HepG2 (cell line): ENCODE data around the gene RAB6C. TPM values are rescaled to one million over a fixed set of nuclear protein-coding genes. Genes with fewer than 3 reads are reported as not detected.
"Not testable (repeated sequence)": the region's sequence is repeated elsewhere in the genome, so short reads cannot be mapped to it uniquely, and the experiment has no call there.

Experiments used
- ATAC-seq: fragments of 200-7000 bp; cut with Tn5 transposase; 3 replicates; pipeline ENCODE4 v1.9.1; 2020; ENCODE audit warnings: mild to moderate bottlenecking, moderate library complexity
- BruUV-seq: library from RNA; stranded (reverse); fragments of 400-500 nt; replicated peaks from 2 replicates; lab custom pipeline; 2021; lab: Mats Ljungman, UMichigan
- CTCF ChIA-PET: fragments of 300-600 bp; formaldehyde crosslinking; extraction: SDS; loops from one replicate; lab custom pipeline; 2021; ENCODE audit warnings: low total read pairs, inconsistent platforms, low intra/inter-chr PET ratio; lab: Yijun Ruan, JAX
- POLR2A ChIA-PET: fragments of 350-600 bp; sonication (Branson Sonifier 250); formaldehyde crosslinking; loops from one replicate; lab custom pipeline; 2020; ENCODE audit warnings: antibody characterized with exemption, inconsistent platforms; lab: Yijun Ruan, JAX
- DNase-seq: peaks from one replicate; pipeline ENCODE4 v3.0.0-alpha.2; 2015; ENCODE audit warnings: low spot score
- FAIRE-seq: peaks from 3 replicates; lab custom pipeline; 2011; peaks lifted over from hg19 to GRCh38; lab: Jason Lieb, UNC
- H2AFZ ChIP-seq: one replicate; pipeline ENCODE4 v1.6.1; 2011; ENCODE audit warnings: low read length, inconsistent platforms
- H3K27ac ChIP-seq: fragments of 300-600 bp; 3 replicates; pipeline ENCODE4 v1.8.0; 2011; ENCODE audit warnings: mixed run types, mild to moderate bottlenecking, mixed read lengths, low read length, inconsistent platforms; ENCODE audit not compliant: insufficient read depth; ENCODE audit errors: extremely low read length
- H3K27me3 ChIP-seq, 2 experiments: fragments of 200-600 bp in 1 of 2; 2 replicates in 1 of 2; 3 replicates in 1 of 2; pipeline versions ENCODE4 v1.6.0 to v1.8.0; 2011; ENCODE audit warnings: low read length in 2 of 2, mild to moderate bottlenecking in 2 of 2, moderate library complexity in 2 of 2, inconsistent platforms in 1 of 2; ENCODE audit not compliant: insufficient read depth in 2 of 2, control insufficient read depth in 1 of 2
- H3K36me3 ChIP-seq, 2 experiments: fragments of 200-600 bp in 1 of 2; replicated peaks in 1 of 2; 2 replicates in 1 of 2; 3 replicates in 1 of 2; pipeline versions ENCODE4 v1.5.1 to v1.8.0; 2011; ENCODE audit warnings: low read length in 2 of 2, inconsistent platforms in 1 of 2; ENCODE audit not compliant: insufficient read depth in 2 of 2, control insufficient read depth in 1 of 2
- H3K4me1 ChIP-seq: 2 replicates; pipeline ENCODE4 v1.5.1; 2012; ENCODE audit warnings: low read length, inconsistent platforms; ENCODE audit not compliant: insufficient read depth
- H3K4me2 ChIP-seq: 2 replicates; pipeline ENCODE4 v1.6.0; 2011; ENCODE audit warnings: low read depth, low read length, inconsistent platforms
- H3K4me3 ChIP-seq, 3 experiments: fragments of 200-600 bp in 1 of 3; sonication (generic), shearing (Covaris generic) in 1 of 3; replicated peaks in 1 of 3; 2 replicates each; pipeline ENCODE4 v1.5.1; 2011 to 2016; ENCODE audit warnings: low read length in 3 of 3, inconsistent platforms in 2 of 3, low read depth in 2 of 3, mild to moderate bottlenecking in 2 of 3, control low read depth in 1 of 3, mixed read lengths in 1 of 3; ENCODE audit not compliant: insufficient read depth in 1 of 3
- H3K79me2 ChIP-seq: one replicate; pipeline ENCODE4 v1.6.1; 2011; ENCODE audit warnings: low read length, inconsistent platforms; ENCODE audit not compliant: insufficient read depth
- H3K9ac ChIP-seq: 2 replicates; pipeline ENCODE4 v1.6.0; 2011; ENCODE audit warnings: mild to moderate bottlenecking, low read depth, low read length, inconsistent platforms; ENCODE audit not compliant: insufficient read depth
- H3K9me3 ChIP-seq: 2 replicates; pipeline ENCODE4 v1.5.1; 2012; ENCODE audit warnings: mild to moderate bottlenecking, low read length
- H4K20me1 ChIP-seq: 2 replicates; pipeline ENCODE4 v1.6.0; 2011; ENCODE audit warnings: inconsistent platforms, mild to moderate bottlenecking, low read length, moderate library complexity; ENCODE audit not compliant: insufficient read depth
- WGBS: methylation state at CpG from one replicate; pipeline ENCODE4 v1.1.6; 2017; ENCODE audit warnings: low lambda C conversion rate; 5-methylcytosine and 5-hydroxymethylcytosine counted together
- in situ Hi-C: cut with HindIII; loops from 2 replicates; pipeline ENCODE4 v1.10.0; 2017; ENCODE audit warnings: low pct_unique_long_range_greater_than_20kb; ENCODE audit not compliant: extremely low pct_ligation_motif_present
- intact Hi-C: fragments of 100-400 bp; cut with micrococcal nuclease; formaldehyde crosslinking; loops from one replicate; pipeline ENCODE4 v1.10.0; 2022; ENCODE audit not compliant: unreplicated experiment
- polyA plus RNA-seq, 8 experiments: library from polyadenylated mRNA; depleted of rRNA in 3 of 8; stranded (reverse) in 7 of 8; unstranded in 1 of 8; fragments of >200 nt; fragmentation: Illumina TruSeq in 4 of 8; extraction: Trizol in 4 of 8; gene quantifications; 2 replicates each; pipeline versions ENCODE4 v1.2.1 to v1.2.3, GENCODE V29; 2011 to 2016; ENCODE audit warnings: low read depth in 4 of 8, missing spikeins in 1 of 8, mixed read lengths in 1 of 8; ENCODE audit not compliant: insufficient read depth in 1 of 8
- total RNA-seq, 5 experiments: library from RNA; depleted of rRNA; stranded (reverse); fragments of >200 nt; fragmentation: Illumina TruSeq; extraction: Trizol; gene quantifications; 2 replicates each; pipeline ENCODE4 v1.2.3, GENCODE V29; 2016; ENCODE audit warnings: low read depth in 1 of 5

Gene RAB6C
- total and polyA plus RNA-seq, 2 of the 13 experiments (the other 11 are each of a cell fraction or from before 2014, with no cell fraction given), result not detected

DNA sequence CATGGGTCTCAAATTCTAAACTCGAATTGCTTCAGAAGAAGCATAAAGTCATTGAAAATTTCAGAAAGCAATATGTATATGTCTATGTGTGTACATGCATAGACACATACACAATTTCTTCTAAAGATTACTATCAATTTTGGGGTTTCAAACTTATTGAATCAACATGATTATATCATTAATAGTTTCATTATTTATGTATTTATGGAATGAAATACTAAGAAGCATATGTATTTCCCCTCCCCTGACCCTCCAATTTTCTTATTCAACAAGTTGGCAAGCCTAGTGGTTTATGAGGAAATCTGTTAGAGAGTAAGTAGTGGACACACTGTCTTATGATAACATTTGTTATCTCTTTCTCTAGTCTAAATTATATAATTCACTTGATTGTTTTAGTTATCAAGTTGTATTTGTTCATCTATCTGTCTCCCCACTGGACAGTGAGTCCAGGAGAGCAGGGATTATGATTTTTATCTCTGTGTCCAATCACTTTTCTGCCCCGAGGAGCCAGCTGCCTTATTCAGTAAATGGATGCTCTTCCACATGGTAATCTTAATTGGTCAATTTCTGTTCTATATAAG is 17.3 kb downstream of the RAB6C start:
- H4K20me1 ChIP-seq, POLR2A ChIA-PET, ATAC-seq, FAIRE-seq, H3K27ac ChIP-seq, H3K79me2 ChIP-seq, H3K9ac ChIP-seq, H3K4me2 ChIP-seq, H3K9me3 ChIP-seq, BruUV-seq, DNase-seq, H2AFZ ChIP-seq, intact Hi-C loops, H3K4me1 ChIP-seq, in situ Hi-C loops, H3K27me3 ChIP-seq, H3K36me3 ChIP-seq, CTCF ChIA-PET, H3K4me3 ChIP-seq: not testable (repeated sequence)
- 6% methylated on average over 2 of the region's 2 CpGs for WGBS

GRCh38 chr2:129998771-129999170 is 19.3 kb downstream of the RAB6C start:
- FAIRE-seq, intact Hi-C loops, H3K27me3 ChIP-seq, H3K79me2 ChIP-seq, H3K4me3 ChIP-seq, DNase-seq, CTCF ChIA-PET, H3K9ac ChIP-seq, in situ Hi-C loops, H3K4me1 ChIP-seq, H3K4me2 ChIP-seq, H3K36me3 ChIP-seq, ATAC-seq, H2AFZ ChIP-seq, H3K9me3 ChIP-seq, H4K20me1 ChIP-seq, H3K27ac ChIP-seq, BruUV-seq, POLR2A ChIA-PET: not testable (repeated sequence)
- 10% methylated on average over 6 of the region's 6 CpGs for WGBS

GRCh38 chr2:130005862-130006261 is 26.4 kb downstream of the RAB6C start:
- H3K27me3 ChIP-seq, POLR2A ChIA-PET, H3K36me3 ChIP-seq, BruUV-seq, H4K20me1 ChIP-seq, H3K27ac ChIP-seq, intact Hi-C loops, H3K9me3 ChIP-seq, FAIRE-seq, H3K79me2 ChIP-seq, H3K4me2 ChIP-seq, H3K4me3 ChIP-seq, H3K4me1 ChIP-seq, CTCF ChIA-PET, H2AFZ ChIP-seq, ATAC-seq, DNase-seq, in situ Hi-C loops, H3K9ac ChIP-seq: not testable (repeated sequence)
- 81% methylated on average over 38 of the region's 42 CpGs for whole genome bisulfite sequencing

DNA sequence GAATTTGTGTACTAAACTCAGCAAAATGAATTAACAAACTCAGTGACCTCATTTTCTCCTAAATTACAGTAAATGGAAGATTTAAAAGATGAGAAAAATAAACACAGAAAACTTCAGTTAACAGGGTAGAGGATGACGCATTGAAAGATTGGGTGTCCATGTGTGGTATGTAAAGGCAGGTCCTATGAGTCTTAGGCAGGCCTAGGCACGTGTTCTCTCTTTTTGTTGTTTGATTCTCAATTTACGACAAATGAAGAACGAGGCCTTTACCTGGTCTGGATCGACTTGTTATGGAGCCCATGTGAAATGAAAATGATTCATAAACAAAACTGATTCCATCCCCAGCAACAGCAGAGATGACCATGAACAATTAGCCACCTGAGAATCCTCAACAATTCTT is 37.2 kb downstream of the RAB6C start:
- H3K4me3 ChIP-seq, ATAC-seq, BruUV-seq, H3K27me3 ChIP-seq, in situ Hi-C loops, H3K79me2 ChIP-seq, H3K36me3 ChIP-seq, H3K9ac ChIP-seq, H3K27ac ChIP-seq, POLR2A ChIA-PET, H3K4me2 ChIP-seq, intact Hi-C loops, H3K4me1 ChIP-seq, DNase-seq, H2AFZ ChIP-seq, CTCF ChIA-PET, H4K20me1 ChIP-seq, FAIRE-seq: not testable (repeated sequence)
- H3K9me3 ChIP-seq, result peaks cover 14% of the 10 kb centered on the region
- 21% methylated on average over 5 of the region's 5 CpGs for WGBS
